ENCODE data around the gene NAT10. TPM values are rescaled to one million over a fixed set of nuclear protein-coding genes. Genes with fewer than 3 reads are reported as not detected.
"Not testable (repeated sequence)": the region's sequence is repeated elsewhere in the genome, so short reads cannot be mapped to it uniquely, and the experiment has no call there.

NAT10 gene
- total RNA-seq, 2 donors from 2014 or later = 22.5 to 30.6 TPM

DNA sequence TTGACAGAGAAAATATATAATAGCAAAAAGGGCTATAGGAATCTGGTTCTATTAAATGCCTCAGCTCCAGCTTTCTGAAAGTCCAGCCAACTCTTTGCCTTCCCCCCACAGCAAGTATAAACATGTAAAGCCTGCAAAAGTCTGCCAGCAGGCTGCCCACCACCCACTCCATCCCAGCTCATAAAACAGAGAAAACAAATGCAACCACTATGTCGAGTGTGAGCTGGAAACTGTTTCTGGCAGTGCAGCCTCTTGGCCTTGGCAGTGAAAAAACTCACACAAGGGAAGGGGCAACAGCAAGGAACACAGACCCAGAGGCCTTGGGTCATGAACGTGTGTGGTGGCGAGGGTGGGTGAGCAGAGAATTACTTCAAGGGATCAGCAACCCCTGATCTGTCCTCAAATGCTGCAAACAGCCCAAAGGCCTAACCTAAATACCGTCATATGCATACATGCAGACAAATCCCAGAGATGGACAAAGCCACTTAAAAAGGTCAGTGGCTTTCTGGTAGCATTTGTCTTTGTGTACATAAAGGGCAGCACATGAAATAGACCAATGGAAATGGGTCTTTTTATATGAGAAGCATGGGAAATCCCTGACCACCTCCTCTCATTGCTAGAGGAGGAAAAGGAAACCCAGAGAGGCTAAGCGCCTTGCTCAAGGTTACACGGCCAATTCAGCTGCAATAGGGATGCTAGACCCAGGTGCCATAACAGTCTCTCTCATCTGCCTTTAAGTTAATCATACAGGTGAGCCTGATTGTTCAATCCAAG lies 74.8 kb downstream of the NAT10 start:
- ATAC-seq = no peak
- DNase-seq = no peak
- intact Hi-C loops (cut with DNase I, micrococcal nuclease) = no loop called here

DNA sequence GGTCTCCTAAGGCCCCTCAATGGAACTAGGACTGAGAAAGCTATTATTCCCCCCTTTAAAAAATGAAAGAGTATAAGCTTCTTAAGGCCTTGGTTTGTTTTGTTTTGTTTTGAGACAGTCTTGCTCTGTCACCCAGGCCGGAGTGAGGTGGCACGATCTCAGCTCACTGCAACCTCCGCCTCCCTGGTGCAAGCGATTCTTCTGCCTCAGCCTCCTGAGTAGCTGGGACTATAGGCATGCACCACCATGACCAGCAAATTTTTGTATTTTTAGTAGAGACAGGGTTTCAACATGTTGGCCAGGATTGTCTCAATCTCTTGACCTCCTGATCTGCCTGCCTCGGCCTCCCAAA lies 75.4 kb downstream of the NAT10 start:
- ATAC-seq; intact Hi-C loops (cut with DNase I, micrococcal nuclease): not testable (repeated sequence)

DNA sequence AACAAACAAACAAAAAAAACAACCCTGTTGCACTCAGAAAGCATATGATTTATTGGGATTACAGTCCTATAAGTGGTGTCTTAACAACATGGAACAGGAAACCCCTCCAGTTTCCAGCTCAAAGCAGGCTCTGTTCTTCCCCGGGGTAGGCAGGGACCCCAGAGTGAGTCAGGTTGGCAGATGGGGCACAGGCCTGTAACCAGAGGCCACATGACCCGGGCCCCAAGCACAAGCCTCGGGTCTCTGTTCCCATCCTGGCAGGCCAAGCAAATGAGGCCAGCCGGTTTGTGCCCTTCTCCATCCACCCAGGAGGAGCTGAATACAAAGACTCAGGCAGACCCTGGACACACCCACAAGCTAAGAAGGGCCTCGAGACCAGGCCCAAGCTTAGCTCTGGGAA lies 75.8 kb downstream of the NAT10 start:
- ATAC-seq = no peak
- intact Hi-C loops (cut with DNase I, micrococcal nuclease) = no loop called here
- DNase-seq = no peak

More for the DNA sequence above, 75.4 kb downstream of the NAT10 start:
- not testable (repeated sequence) for DNase-seq

DNA sequence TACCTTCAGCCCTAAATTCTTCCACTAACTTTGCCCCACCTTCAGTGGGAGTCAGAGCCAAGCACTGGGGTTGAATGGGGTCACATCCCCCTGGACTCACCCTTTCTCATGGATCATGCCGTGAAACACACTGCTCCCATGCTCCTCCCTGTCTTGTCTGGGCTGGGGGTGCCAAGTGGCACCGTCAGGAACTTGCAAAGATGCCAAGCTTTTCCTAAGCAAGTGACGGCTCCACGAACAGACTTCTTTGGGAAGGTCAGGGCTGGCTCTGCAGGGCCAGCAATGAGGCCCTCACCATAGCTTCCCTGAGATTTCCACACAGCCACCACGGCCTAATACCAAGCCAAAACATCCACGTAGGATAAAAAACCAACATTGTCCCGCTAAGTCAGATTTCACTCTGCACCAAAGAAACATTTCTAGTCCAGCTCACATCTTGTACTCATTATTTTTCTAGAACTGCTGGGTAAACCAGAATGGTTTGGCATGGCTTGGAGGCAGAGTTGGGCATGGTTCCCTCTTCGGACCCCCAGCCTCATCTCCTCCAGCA lies 76.5 kb downstream of the NAT10 start:
- intact Hi-C loops (cut with DNase I, micrococcal nuclease) = no loop called here
- no peak for ATAC-seq
- no peak for DNase-seq

DNA sequence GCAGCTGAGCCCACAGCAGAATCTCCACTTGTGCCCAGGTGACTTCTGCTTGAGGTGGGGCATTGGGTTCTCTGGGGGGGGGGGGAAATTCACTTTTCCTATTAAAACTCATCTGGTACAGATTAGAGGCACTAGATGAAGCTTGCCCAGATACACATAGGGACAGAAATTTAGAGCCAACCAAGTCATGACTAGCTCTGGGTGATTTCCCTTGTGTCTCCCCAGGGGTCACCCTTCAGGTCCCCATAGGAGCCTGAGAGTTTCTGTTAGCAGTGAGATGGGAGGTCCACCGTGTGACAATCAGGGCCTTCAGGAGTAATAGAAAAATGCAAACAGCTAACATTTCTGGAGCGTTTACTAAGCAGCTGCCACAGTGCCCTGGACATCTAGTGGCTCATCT lies 77.0 kb downstream of the NAT10 start:
- DNase-seq = no peak
- intact Hi-C loops (cut with DNase I, micrococcal nuclease) = no loop called here
- no peak for ATAC-seq

DNA sequence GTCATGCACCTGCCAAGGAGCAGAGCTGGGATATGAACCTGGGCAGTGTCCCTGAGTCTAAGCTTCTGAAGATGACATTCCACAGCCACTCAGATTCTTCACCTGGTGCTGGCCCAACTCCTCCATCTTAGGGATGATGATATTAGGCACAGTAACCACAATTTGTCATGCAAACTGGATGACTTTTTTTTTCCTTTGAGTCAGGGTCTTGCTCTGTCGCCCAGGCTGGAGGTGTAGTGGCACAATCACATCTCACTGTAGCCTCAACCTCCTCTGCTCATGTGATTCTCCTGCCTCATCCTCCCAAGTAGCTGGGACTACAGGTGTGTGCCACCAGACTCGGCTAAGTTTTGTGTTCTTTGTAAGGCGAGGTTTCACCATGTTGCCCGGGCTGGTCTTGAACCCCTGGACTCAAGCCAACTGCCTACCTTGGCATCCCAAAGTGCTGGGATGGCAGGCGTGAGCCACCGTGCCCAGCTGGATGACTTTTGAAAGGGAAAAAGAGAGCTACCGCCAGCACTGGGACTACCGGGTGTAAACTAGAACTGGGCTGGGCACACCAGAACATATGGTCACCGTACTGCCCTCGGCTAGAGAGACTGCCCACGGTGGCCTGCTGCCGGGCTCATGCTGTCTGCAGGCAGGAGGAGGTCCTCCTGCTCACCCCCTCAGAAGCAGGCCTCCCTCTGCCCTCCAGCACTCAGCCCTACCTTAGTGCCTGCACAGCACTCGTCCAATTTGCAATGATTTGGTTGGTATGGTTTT lies 77.7 kb downstream of the NAT10 start:
- intact Hi-C loops (cut with DNase I, micrococcal nuclease) = no loop called here
- ATAC-seq (no peak), DNase-seq (no peak)

DNA sequence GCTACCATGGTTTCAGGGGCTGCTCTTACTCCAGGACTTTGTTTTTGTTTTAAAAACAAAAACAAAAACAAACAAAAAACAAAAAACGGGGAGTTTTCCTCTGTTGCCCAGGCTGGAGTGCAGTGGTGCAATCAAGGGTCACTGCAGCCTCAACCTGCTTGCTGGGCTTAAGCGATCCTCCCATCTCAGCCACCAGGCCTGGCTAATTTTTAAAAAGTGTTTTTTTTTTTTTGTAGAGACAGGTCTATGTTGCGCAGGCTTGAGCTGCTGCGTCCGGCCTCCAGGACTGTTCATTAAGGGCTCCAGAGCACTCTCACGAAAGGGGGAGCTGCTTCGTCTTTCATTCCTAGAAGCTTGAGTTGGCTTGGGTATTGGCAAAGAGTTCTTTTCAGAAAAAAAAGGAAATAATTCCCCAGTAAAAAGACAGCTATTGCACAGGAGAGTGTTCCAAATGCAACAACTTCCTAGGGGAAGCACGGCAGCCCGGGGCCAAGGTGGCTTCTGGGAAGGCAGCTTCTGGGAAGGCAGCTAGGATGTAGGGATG lies 78.5 kb downstream of the NAT10 start:
- intact Hi-C loops (cut with DNase I, micrococcal nuclease) = no loop called here
- no peak for ATAC-seq
- DNase-seq = no peak

DNA sequence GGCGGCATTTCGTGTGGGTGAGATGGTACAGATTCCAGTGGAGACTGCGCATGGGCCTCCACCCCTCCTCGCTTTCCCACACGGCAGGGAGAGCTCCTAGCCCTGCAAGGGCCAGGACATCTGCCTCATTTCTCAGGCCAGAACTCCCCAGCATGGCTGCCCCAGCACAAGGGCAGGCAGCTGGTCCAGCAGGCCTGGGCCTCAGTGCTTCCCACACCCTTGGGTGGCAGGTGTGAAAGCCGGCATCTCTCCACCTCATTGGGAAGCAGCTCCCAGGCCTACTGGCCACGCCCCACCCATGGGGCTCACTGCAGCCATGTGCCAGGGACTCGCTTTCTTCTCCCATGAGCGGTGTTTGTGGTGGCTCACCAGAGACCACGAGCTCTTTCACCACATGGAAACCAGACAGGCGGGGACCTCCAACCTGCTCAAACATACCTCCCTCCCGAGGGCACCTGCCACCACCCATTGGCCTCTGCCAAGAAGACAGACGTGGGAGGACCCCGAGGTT lies 79.1 kb downstream of the NAT10 start:
- intact Hi-C loops (cut with DNase I, micrococcal nuclease) = no loop called here
- DNase-seq (no peak), ATAC-seq (no peak)

DNA sequence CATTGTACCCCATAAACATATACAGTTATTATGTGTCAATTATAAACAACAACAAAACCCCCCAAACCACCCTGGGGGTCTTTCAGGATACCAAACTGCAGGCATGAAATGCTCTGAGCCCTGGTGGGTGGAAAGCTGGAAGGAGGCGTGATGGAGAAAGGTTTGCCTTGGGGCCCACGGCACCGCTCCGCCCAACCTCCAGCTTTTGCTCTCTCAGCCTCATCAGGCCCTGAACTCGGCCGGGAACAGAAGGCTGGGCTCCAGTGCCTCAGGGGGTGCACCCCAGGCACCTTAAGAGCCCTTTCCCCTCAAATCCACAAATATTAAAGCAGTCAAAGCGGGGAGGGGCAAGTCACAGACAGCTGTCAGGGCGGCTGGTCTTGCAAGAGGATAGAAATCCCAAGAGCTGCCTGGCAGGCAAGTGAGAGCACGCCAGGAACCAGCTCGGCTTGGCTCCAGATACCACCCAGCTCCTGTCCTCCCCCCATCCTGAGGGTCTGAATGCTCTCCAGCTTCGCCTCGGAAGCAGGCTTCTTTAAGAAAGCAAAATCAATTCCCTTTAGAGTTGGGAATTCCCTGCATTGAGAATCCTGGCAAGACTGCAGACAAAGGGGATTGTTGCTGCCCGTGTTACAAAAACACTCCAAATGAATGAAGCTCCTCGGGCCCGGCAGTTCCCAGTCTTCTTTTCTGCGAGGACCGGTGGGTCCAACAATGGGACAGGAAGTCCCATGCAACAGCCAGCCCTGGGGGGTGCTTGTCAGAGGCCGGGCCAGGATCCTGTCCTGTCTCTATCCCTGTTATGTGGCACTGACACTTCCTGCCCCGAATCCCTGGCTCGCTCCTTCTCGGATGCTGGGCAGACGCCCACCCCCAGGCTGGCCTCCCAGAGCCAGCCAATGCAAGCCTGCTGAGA lies 80.8 kb downstream of the NAT10 start:
- ATAC-seq (no peak), DNase-seq (no peak)
- intact Hi-C loops (cut with DNase I, micrococcal nuclease) = no loop called here

DNA sequence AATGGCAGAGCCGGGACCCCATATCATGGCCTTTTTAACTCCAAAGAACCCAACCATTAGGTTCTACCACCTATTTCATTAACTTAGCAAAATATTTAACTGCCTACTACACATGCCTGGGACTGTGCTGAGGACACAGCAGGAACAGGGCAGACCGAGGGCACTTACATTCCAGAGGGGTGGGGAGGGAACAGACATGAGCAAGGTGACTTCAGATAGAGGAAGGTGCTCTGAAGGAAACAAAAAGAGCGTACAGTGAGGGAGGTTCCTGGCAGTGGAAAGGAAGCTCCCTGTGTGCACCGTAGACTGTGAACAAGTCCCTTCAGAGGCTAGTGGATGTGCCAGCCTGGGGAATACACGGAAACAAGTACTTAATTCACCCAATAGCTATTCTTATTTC lies 82.8 kb downstream of the NAT10 start:
- DNase-seq = no peak
- intact Hi-C loops (cut with DNase I, micrococcal nuclease) = no loop called here
- ATAC-seq = no peak

DNA sequence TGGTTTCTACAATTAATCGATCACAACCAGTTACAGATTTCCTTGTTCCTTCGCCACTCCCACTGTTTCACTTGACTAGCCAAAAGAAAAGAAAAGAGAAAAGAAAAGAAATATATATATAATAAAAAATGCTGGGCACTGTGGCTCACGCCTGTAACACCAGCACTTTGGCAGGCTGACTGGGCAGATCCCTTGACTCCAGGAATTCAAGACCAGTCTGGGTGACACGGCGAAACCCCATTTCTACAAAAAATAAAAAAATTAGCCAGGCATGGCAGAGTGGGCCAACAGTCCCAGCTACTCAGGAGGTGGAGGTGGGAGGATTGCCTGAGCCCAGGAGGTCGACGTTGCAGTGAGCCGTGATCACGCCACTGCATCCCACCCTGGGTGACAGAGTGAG lies 83.8 kb downstream of the NAT10 start:
- ATAC-seq (no peak), DNase-seq (no peak)
- intact Hi-C loops (cut with DNase I, micrococcal nuclease) = no loop called here

DNA sequence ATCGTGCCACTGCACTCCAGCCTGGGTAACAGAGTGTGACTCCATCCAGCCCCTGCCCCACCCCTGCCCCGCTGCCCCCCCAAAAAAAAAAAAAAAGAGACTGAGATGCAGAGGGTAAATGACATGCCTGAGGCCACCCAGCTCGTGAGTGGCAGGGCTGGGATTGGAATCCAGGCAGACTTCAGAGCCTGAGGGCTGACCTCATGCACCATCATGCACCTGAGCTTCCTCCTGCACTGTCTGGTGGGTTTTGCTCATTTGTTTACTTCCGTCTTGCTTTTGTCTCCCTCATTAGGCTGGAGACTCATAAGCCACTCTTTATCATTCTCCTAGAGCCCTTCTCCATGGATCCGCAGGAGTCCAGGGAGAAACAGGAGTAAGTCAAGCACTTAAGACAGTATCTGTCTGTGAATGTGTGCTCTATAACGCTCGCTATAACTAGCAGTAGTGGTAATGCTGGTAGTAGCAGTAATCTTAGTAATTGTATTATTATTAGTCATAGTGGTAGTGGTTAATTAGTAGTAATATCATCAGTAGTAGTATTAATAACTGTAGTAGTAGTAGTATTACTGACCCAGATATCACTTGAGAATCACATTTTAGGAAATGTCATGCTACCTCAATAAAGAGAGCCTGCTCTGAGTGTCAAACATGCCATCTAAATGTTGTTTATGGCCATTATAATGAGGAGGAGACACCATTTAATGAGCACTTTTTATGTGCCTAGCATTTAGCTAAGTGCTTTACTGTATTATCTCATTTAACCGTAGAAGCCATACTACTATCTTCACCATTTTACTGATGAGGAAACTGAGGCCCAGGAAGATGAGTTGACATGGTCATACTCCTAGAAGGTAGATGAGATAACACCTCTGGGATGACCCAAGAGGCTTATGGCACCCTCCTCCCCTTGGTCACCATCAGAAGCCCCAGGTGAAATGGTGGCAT lies 85.0 kb downstream of the NAT10 start:
- no peak for ATAC-seq
- intact Hi-C loops (cut with DNase I, micrococcal nuclease) = no loop called here
- no peak for DNase-seq

DNA sequence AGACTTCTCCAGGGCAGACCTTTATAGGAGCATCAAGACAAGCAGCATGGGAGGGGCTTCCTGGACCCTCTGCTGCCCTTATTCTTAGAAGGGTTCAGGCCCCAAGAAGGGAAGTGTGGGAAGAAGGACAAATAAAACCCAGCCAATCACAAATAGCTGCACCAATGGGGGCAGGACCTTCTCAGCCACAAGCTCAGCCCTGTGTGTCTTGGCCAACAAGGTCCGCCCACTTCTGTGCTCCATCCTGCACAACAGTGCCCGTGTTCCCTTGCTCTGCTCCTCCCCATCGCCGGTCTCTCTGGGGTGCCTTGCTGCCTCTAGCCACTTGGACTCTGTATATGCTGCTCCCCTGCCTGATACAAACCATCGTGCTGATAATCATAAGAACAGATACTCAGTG lies 86.1 kb downstream of the NAT10 start:
- intact Hi-C loops (cut with DNase I, micrococcal nuclease) = no loop called here
- no peak for ATAC-seq

DNA sequence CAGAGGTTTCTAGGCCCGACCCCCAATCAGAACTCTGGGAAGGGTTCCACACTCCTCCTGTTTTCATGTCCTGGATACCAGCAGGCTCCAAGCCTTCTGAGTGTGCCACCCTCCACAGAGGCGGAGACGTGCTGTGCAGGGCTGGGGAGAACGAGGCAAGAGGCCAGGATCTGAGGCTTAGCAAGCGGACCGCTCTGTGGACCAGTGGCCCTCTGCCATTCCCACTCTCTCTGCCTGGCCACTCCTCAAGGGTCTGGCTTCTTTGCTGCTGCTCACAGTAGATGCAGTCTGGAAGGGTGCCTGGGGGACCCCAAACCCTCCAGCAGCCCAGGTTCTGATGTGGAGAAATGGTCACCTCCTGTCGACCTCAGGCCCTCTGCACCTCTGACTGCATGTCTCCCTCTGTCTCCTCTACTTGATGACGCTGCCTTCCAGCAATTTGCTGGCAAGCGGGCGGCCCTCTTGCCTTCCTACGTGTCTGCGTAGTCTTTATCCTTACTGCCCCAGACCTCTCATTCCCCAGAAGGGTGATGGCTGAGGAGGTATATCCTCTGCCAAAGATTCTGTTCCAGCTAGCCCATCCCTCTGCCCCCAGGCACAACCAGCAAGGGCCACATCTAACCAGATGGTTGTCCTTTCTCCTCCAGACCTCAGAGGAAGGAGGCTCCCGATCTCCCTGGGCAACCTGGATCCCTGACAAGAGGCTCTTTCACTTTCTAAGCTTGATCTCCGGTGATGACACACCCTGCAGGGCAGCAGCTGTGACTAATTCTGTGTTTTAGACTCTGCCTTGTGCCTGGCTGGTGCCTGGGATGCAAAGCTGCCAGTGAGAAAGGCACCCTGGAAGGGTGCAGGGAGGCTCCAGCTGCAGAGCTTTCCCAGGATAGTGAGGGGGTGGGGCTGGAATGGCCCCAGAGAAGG lies 87.3 kb downstream of the NAT10 start:
- ATAC-seq (peak; percentile 74), DNase-seq (peak; percentile 29 to 49)
- intact Hi-C loops (cut with DNase I, micrococcal nuclease) = no loop called here

More for the DNA sequence above, 86.1 kb downstream of the NAT10 start:
- no peak for DNase-seq

DNA sequence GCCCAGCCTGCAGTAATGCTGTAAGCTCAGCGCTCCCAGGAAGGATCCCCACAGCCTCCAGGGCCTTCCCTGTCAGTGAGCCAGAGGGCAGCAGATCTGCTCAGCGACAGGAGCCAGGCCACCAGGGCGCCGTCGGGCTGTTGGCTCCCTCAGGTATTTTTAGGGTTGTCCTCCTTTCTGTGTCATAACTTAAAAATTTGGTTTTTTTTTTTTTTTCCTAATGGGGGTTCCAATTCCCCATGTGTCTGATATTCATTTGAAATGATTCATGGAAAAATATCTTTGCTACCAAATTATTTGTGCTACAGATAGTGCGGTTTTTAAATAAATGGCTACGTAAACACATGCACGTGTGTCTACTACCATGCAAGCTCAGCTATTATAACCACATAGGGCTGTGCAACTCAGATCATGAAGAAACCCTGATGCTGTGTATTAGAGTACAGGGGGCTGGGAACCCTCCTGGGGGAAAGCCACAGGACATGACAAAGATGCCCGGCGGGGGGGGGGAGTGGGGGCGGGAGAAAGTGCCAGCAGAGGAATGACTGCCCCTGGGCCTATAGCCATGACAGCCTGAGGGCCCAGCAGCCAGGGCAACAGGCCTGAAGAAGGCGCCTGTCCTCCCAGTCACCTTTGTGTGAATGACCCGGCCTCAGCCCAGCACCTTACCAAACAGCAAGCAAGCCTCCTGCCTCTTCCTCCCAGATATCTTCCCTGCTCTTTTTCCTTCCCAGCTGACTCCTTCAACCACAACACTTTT lies 89.3 kb downstream of the NAT10 start:
- DNase-seq (no peak), ATAC-seq (no peak)
- intact Hi-C loops (cut with DNase I, micrococcal nuclease) = no loop called here
